Right lobe of liver (tissue), 6 donors: ENCODE results near the gene CTTNBP2. TPM values are rescaled to one million over a fixed set of nuclear protein-coding genes. Genes with fewer than 3 reads are reported as not detected.

Experiments
- ATAC-seq, 4 donors: fragments of 200-7000 bp; cut with Tn5 transposase; one replicate each; pipeline ENCODE4 v1.9.1; 2020; ENCODE audit warnings: mild to moderate bottlenecking in 4 of 4, moderate library complexity in 4 of 4
- DNase-seq, 3 donors: peaks; one replicate each; pipeline ENCODE4 v3.0.0-alpha.2; 2020
- H3K27ac ChIP-seq, 3 donors: fragments of 200-600 bp; one replicate each; pipeline ENCODE4 v1.8.0; 2022
- H3K27me3 ChIP-seq, 2 donors: fragments of 200-600 bp; one replicate each; pipeline ENCODE4 v1.8.0; 2022
- H3K36me3 ChIP-seq, 4 donors: fragments of 200-600 bp; sonication (generic) in 1 of 4; one replicate each; pipeline versions ENCODE4 v1.5.1 to v1.8.0; 2017 to 2022; ENCODE audit warnings: control low read depth in 1 of 4
- H3K4me1 ChIP-seq, 4 donors: fragments of 200-600 bp; sonication (generic) in 1 of 4; one replicate each; pipeline versions ENCODE4 v1.5.1 to v1.8.0; 2017 to 2022; ENCODE audit warnings: control low read depth in 1 of 4
- H3K4me3 ChIP-seq, 3 donors: fragments of 200-600 bp; one replicate each; pipeline ENCODE4 v1.8.0; 2022
- H3K9me3 ChIP-seq, 4 donors: fragments of 200-600 bp; sonication (generic) in 1 of 4; one replicate each; pipeline versions ENCODE4 v1.5.1 to v1.8.0; 2017 to 2022; ENCODE audit warnings: control low read depth in 1 of 4
- CTCF ChIP-seq, 4 donors: fragments of 200-600 bp in 3 of 4; fragments of 450-650 bp in 1 of 4; IDR thresholded peaks; one replicate each; pipeline versions ENCODE4 v1.5.1 to v1.8.0; 2016 to 2022; ENCODE audit warnings: antibody characterized with exemption in 4 of 4, mild to moderate bottlenecking in 2 of 4
- POLR2A ChIP-seq: fragments of 450-650 bp; IDR thresholded peaks from one replicate; pipeline ENCODE4 v1.6.1; 2017; ENCODE audit warnings: antibody characterized with exemption, mild to moderate bottlenecking
- WGBS: methylation state at CpG from one replicate; pipeline ENCODE4 v1.1.6; 2018; ENCODE audit warnings: low coverage, low lambda C conversion rate; ENCODE audit not compliant: insufficient coverage; ENCODE audit errors: missing lambda C conversion rate; 5-methylcytosine and 5-hydroxymethylcytosine counted together
- intact Hi-C, 2 donors: fragments of 100-400 bp; cut with DNase I; formaldehyde crosslinking; loops; one replicate each; pipeline versions ENCODE4 v1.11.2 to v1.14.1; 2022
- total RNA-seq, 6 experiments: library from RNA; depleted of rRNA in 2 of 6; stranded (reverse); fragments of >200 nt in 2 of 6; fragmentation: NEBNext Ultra II Directional in 3 of 6; extraction: Animal tissue kit (Norgen Biotek cat#: 25700) in 3 of 6; gene quantifications; one replicate each; pipeline versions ENCODE4 v1.1.0 to v1.2.4, GENCODE V29; 2016 to 2023
- donor health status: DM: no; HTN: yes; CAD: no.
- donor health status: DM: no; HTN: no; CAD: no.
- donor health status: DM: no; HTN: no; CAD: no.
- donor health status: DM: no; HTN: yes; CAD: no.
- donor health status: DM: no; HTN: yes; CAD: no.

CTTNBP2 gene
- total RNA-seq, 6 experiments from 2014 or later = 0.31 to 3.0 (median 1.9) TPM

GRCh38 chr7:117675497-117676435 is 197.5 kb downstream of the CTTNBP2 start:
- Histone ChIP-seq H3K27ac (no peak overlapping the region), H3K27me3 (no peaks in the 10 kb centered on the region), H3K4me1 (peaks cover 0 to 7% (median 0%) of the 10 kb centered on the region in 4 donors), H3K9me3 (no peaks in the 10 kb centered on the region), H3K36me3 (no peaks in the 10 kb centered on the region), H3K4me3 (no peak overlapping the region)
- intact Hi-C loops = no loop called here
- DNase-seq (no peak), ATAC-seq (no peak)
- no peak for TF ChIP-seq CTCF (IDR thresholded peaks at IDR 0.05)
- TF ChIP-seq POLR2A = no peak
- 49% methylated on average over 2 of the region's 3 CpGs for WGBS

- no peak overlapping the region for H3K4me3 ChIP-seq
- no peaks in the 10 kb centered on the region for H3K9me3 ChIP-seq
- ATAC-seq (peak in 1 of 4 donors; percentile 55), DNase-seq (no peak)
- WGBS = 8% methylated on average over 3 of the region's 3 CpGs
- no peaks in the 10 kb centered on the region for H3K36me3 ChIP-seq
- peaks cover 0 to 7% (median 0%) of the 10 kb centered on the region in 4 donors for H3K4me1 ChIP-seq
- no peak for TF ChIP-seq CTCF (IDR thresholded peaks at IDR 0.05)
- H3K27ac ChIP-seq = no peak overlapping the region
- intact Hi-C loops = no loop called here
- no peaks in the 10 kb centered on the region for H3K27me3 ChIP-seq
Observed at GRCh38 chr7:117674617-117675016, 198.6 kb downstream of the CTTNBP2 start.

- peak; percentile 73 to 85 (median 78) for ATAC-seq
- Histone ChIP-seq H3K9me3 (no peaks in the 10 kb centered on the region), H3K36me3 (no peaks in the 10 kb centered on the region), H3K4me3 (no peak overlapping the region), H3K4me1 (peaks cover 0 to 7% (median 0%) of the 10 kb centered on the region in 4 donors), H3K27ac (no peak overlapping the region), H3K27me3 (no peaks in the 10 kb centered on the region)
- intact Hi-C loops = no loop called here
- TF ChIP-seq POLR2A = no peak
- TF ChIP-seq CTCF (IDR thresholded peaks at IDR 0.05) = peak; percentile 35 to 64 (median 49)
- no peak for DNase-seq
Observed at GRCh38 chr7:117673839-117674238, 199.4 kb downstream of the CTTNBP2 start.

GRCh38 chr7:117673367-117673766 is 199.9 kb downstream of the CTTNBP2 start:
- Histone ChIP-seq H3K27ac (no peak overlapping the region), H3K9me3 (no peaks in the 10 kb centered on the region), H3K27me3 (no peaks in the 10 kb centered on the region), H3K36me3 (no peaks in the 10 kb centered on the region), H3K4me1 (peaks cover 0 to 7% (median 0%) of the 10 kb centered on the region in 4 donors), H3K4me3 (no peak overlapping the region)
- peak in 3 of 4 donors; percentile 30 to 74 (median 69) for ATAC-seq
- TF ChIP-seq POLR2A = no peak
- no peak for TF ChIP-seq CTCF (IDR thresholded peaks at IDR 0.05)
- 74% methylated on average over 12 of the region's 14 CpGs for WGBS
- intact Hi-C loops = no loop called here
- DNase-seq = peak in 2 of 3 donors; percentile 38 to 52
